Lung (tissue), 12 donors: Measurements from ENCODE around the gene CDRT4. TPM values are rescaled to one million over a fixed set of nuclear protein-coding genes. Genes with fewer than 3 reads are reported as not detected.

ENCODE experiments used
- ATAC-seq: fragments of 200-7000 bp; cut with Tn5 transposase; one replicate; pipeline ENCODE4 v1.9.1; 2020; ENCODE audit warnings: moderate number of reproducible peaks; ENCODE audit not compliant: insufficient read depth, low FRiP score
- DNase-seq, 3 donors: peaks; one replicate each; pipeline ENCODE4 v3.0.0-alpha.2; 2013 to 2017
- H3K27ac ChIP-seq, 2 donors: one replicate each; pipeline ENCODE4 v1.5.1; 2013; ENCODE audit warnings: mild to moderate bottlenecking in 2 of 2, moderate library complexity in 2 of 2, control low read depth in 1 of 2, inconsistent platforms in 1 of 2, low read depth in 1 of 2, low read length in 1 of 2
- H3K27me3 ChIP-seq, 3 donors: one replicate each; pipeline ENCODE4 v1.5.1; 2013; ENCODE audit warnings: low read length in 2 of 3; ENCODE audit not compliant: control insufficient read depth in 3 of 3, insufficient read depth in 3 of 3
- H3K36me3 ChIP-seq, 4 donors: one replicate each; pipeline ENCODE4 v1.5.1; 2013; ENCODE audit warnings: low read length in 4 of 4, mild to moderate bottlenecking in 1 of 4, moderate library complexity in 1 of 4; ENCODE audit not compliant: control insufficient read depth in 4 of 4, insufficient read depth in 4 of 4
- H3K4me1 ChIP-seq, 5 donors: one replicate each; pipeline ENCODE4 v1.5.1; 2013; ENCODE audit warnings: low read length in 5 of 5, mild to moderate bottlenecking in 2 of 5, moderate library complexity in 1 of 5; ENCODE audit not compliant: control insufficient read depth in 5 of 5, insufficient read depth in 5 of 5
- H3K4me3 ChIP-seq: one replicate; pipeline ENCODE4 v1.5.1; 2013; ENCODE audit warnings: mild to moderate bottlenecking, control low read depth, moderate library complexity
- H3K9ac ChIP-seq, 2 donors: one replicate each; pipeline ENCODE4 v1.5.1; 2013; ENCODE audit warnings: low read length in 2 of 2, control low read depth in 1 of 2; ENCODE audit not compliant: insufficient read depth in 1 of 2
- H3K9me3 ChIP-seq, 4 donors: one replicate each; pipeline ENCODE4 v1.5.1; 2013; ENCODE audit warnings: low read length in 3 of 4, mild to moderate bottlenecking in 1 of 4, moderate library complexity in 1 of 4; ENCODE audit not compliant: control insufficient read depth in 4 of 4, insufficient read depth in 3 of 4
- WGBS, 2 donors: extraction: QIAGEN DNeasy Blood & Tissue Kit; methylation state at CpG; one replicate each; pipeline ENCODE4 v1.1.7; 2013; 5-methylcytosine and 5-hydroxymethylcytosine counted together
- polyA plus RNA-seq, 2 donors: library from polyadenylated mRNA; stranded (reverse); fragments of 200-250 nt; gene quantifications; one replicate each; pipeline ENCODE4 v1.2.1, GENCODE V29; 2013
- total RNA-seq, 2 donors: library from RNA; depleted of rRNA in 1 of 2; stranded (reverse); fragments of >200 nt in 1 of 2; gene quantifications; one replicate each; pipeline ENCODE4 v1.2.1, GENCODE V29; 2014 to 2021
- TF ChIP-seq, protein P1 (sequence below): IDR thresholded peaks from 2 replicates; pipeline ENCODE4 v1.5.1; 2012; ENCODE audit warnings: mild to moderate bottlenecking; ENCODE audit errors: control extremely low read depth, extremely low read depth
- donor health status: control.
- donor health status: control.
- donor health status: Bipolar disorder and iron deficiency.
- donor health status: healthy.
- donor health status: DM: yes; HTN: yes; CAD: no.

The CDRT4 gene
- total and polyA plus RNA-seq, 4 donors = 0.48 to 8.7 (median 8.6) TPM

DNA sequence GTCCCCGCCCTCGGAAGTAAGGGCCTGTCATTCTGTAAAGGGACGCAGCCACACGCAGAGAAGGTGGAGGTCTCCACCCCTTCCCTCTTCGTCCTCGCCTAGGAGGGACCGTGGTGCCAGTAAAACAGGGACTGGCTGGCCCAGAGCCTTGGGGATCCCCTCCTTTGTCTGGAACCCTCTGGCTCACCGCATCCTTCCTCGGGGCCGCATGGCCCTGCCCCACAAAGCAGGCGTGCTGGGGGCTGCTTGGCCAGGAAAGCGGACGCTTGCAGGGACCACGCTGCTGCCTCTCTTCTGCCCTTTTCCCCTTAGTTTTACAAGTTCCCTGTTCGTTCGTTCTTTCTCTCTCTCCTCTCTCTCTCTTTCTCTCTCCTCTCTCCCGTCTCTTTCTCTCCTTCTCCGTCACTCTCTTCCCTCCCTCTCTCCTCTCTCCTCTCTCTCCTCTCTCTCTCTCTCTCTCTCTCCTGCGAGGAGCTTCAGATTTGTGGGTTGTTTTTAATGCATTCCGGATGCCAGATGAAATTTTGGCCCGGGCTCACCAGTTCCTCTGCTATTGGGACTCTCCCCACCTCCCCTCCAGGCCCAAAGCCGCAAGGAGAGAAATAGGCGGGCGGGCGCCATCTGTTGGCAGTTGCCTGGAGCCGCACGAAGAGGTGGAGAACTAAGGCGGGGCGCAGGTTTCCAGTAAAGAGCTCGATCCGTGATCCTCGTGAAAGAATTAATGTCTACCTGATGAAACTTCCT is 35.1 kb upstream of the CDRT4 start:
- no peak overlapping the region for H3K4me3 ChIP-seq
- peak overlapping the region in 1 of 2 donors; percentile 87 for H3K27ac ChIP-seq
- TF ChIP-seq, protein P1, sequence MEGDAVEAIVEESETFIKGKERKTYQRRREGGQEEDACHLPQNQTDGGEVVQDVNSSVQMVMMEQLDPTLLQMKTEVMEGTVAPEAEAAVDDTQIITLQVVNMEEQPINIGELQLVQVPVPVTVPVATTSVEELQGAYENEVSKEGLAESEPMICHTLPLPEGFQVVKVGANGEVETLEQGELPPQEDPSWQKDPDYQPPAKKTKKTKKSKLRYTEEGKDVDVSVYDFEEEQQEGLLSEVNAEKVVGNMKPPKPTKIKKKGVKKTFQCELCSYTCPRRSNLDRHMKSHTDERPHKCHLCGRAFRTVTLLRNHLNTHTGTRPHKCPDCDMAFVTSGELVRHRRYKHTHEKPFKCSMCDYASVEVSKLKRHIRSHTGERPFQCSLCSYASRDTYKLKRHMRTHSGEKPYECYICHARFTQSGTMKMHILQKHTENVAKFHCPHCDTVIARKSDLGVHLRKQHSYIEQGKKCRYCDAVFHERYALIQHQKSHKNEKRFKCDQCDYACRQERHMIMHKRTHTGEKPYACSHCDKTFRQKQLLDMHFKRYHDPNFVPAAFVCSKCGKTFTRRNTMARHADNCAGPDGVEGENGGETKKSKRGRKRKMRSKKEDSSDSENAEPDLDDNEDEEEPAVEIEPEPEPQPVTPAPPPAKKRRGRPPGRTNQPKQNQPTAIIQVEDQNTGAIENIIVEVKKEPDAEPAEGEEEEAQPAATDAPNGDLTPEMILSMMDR = peak; percentile 64
- ATAC-seq (peak; percentile 85), DNase-seq (peak; percentile 95 to 98 (median 97))
- peaks cover 0 to 14% (median 4%) of the 10 kb centered on the region in 5 donors for H3K4me1 ChIP-seq
- H3K9me3 ChIP-seq = no peaks in the 10 kb centered on the region
- H3K36me3 ChIP-seq = peaks cover 0 to 6% (median 1%) of the 10 kb centered on the region in 4 donors
- peak overlapping the region in 1 of 2 donors; percentile 54 for H3K9ac ChIP-seq
- no peaks in the 10 kb centered on the region for H3K27me3 ChIP-seq
- WGBS, 2 donors = 29 to 34% methylated on average over 32 of the region's 32 CpGs

DNA sequence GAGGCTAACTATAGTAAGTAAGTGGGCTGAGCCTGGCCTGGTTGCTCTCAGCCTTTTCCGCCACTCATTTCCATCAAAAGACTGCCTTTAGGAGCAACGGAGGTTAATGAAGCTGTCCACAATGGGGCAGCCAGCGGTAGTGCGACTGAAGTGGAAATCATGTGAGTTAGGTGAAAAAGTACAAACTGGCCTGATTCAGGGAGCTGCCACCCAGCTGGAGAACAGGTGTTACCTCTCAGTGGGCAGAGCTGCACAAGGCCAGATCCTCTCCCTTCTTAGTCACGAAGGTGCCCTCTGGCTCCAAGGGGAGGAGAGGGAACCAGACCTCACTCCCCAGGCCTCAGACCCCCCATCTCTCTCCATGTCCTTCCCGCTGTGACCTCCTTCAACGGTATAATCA is 34.4 kb upstream of the CDRT4 start:
- peaks cover 0 to 14% (median 5%) of the 10 kb centered on the region in 5 donors for H3K4me1 ChIP-seq
- H3K9me3 ChIP-seq = no peaks in the 10 kb centered on the region
- H3K4me3 ChIP-seq = no peak overlapping the region
- WGBS, 2 donors = 82 to 91% methylated on average over 7 of the region's 7 CpGs
- TF ChIP-seq, protein P1 = no peak
- no peaks in the 10 kb centered on the region for H3K27me3 ChIP-seq
- H3K27ac ChIP-seq = peak overlapping the region in 1 of 2 donors; percentile 74
- DNase-seq = no peak
- H3K36me3 ChIP-seq = peaks cover 0 to 2% (median 0%) of the 10 kb centered on the region in 4 donors
- no peak overlapping the region for H3K9ac ChIP-seq
- no peak for ATAC-seq

DNA sequence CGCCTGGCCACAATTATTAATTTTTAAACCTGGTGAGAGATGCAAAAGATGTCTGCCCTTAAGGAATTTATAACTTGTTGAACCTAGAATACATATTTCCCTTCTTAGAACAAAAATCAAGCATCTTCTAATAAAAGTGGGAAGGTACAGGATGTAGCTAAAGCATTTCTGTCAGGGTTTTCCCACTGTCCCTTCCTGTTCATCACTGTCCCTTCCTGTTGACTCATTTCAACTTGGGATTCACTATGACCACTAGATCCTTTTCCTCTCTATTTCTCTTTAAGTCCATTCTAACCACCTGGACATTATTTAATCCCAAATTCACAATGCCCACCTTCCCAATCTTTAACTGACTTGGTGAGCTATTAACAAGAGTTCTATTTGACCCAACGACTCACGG is 33.9 kb upstream of the CDRT4 start:
- DNase-seq (no peak), ATAC-seq (no peak)
- Histone ChIP-seq H3K27me3 (no peaks in the 10 kb centered on the region), H3K4me3 (no peak overlapping the region), H3K36me3 (peaks cover 0 to 2% (median 0%) of the 10 kb centered on the region in 4 donors), H3K9ac (no peak overlapping the region), H3K27ac (no peak overlapping the region), H3K4me1 (peaks cover 0 to 14% (median 5%) of the 10 kb centered on the region in 5 donors), H3K9me3 (no peaks in the 10 kb centered on the region)
- 78 to 83% methylated on average over 3 of the region's 3 CpGs for WGBS, 2 donors
- TF ChIP-seq, protein P1 = no peak
